K562 (cell line): ENCODE results near the gene PYGB. TPM values are rescaled to one million over a fixed set of nuclear protein-coding genes. Genes with fewer than 3 reads are reported as not detected.

Experiments
- ATAC-seq: fragments of 200-7000 bp; cut with Tn5 transposase; 3 replicates; pipeline ENCODE4 v1.9.1; 2020; ENCODE audit warnings: moderate library complexity
- BruUV-seq: library from RNA; stranded (reverse); fragments of 400-500 nt; replicated peaks from 2 replicates; lab custom pipeline; 2021; lab: Mats Ljungman, UMichigan
- CTCF ChIA-PET: fragments of 300-600 bp; formaldehyde crosslinking; extraction: SDS; loops from one replicate; lab custom pipeline; 2021; ENCODE audit warnings: low intra/inter-chr PET ratio; lab: Yijun Ruan, JAX
- POLR2A ChIA-PET: fragments of 300-600, 350-650 bp; sonication (Branson Sonifier 250); formaldehyde crosslinking; extraction: SDS; loops from one replicate; lab custom pipeline; 2021; ENCODE audit warnings: antibody characterized with exemption, inconsistent platforms; lab: Yijun Ruan, JAX
- DNase-seq, 4 experiments: peaks; one replicate each; pipeline versions ENCODE4 v3.0.0 to v3.0.0-alpha.2; 2011 to 2018; ENCODE audit warnings: low spot score in 3 of 4, mixed read lengths in 3 of 4; ENCODE audit errors: extremely low read depth in 1 of 4
- FAIRE-seq: peaks from 2 replicates; lab custom pipeline; 2011; peaks lifted over from hg19 to GRCh38; lab: Jason Lieb, UNC
- H2AFZ ChIP-seq: 2 replicates; pipeline ENCODE4 v1.6.0; 2011; ENCODE audit warnings: low read depth, low read length, control low read depth, inconsistent platforms
- H3K27ac ChIP-seq: fragments of 200-600 bp; 3 replicates; pipeline ENCODE4 v1.8.0; 2011; ENCODE audit warnings: low read depth, mild to moderate bottlenecking, control low read depth, inconsistent platforms, low read length, moderate library complexity, mixed read lengths; ENCODE audit errors: extremely low read depth
- H3K27me3 ChIP-seq, 2 experiments: fragments of 300-600 bp in 1 of 2; 2 replicates in 1 of 2; 3 replicates in 1 of 2; pipeline versions ENCODE4 v1.6.0 to v1.8.0; 2011; ENCODE audit warnings: inconsistent platforms in 2 of 2, low read length in 2 of 2, mild to moderate bottlenecking in 1 of 2, mixed read lengths in 1 of 2, moderate library complexity in 1 of 2; ENCODE audit not compliant: control insufficient read depth in 2 of 2, insufficient read depth in 2 of 2
- H3K36me3 ChIP-seq: fragments of 300-600 bp; 3 replicates; pipeline ENCODE4 v1.8.0; 2011; ENCODE audit warnings: mild to moderate bottlenecking, low read length, inconsistent platforms; ENCODE audit not compliant: control insufficient read depth, insufficient read depth
- H3K4me1 ChIP-seq, 2 experiments: fragments of 200-600 bp in 1 of 2; replicated peaks in 1 of 2; 2 replicates in 1 of 2; 3 replicates in 1 of 2; pipeline versions ENCODE4 v1.5.1 to v1.8.0; 2011; ENCODE audit warnings: inconsistent platforms in 2 of 2, low read length in 2 of 2, mild to moderate bottlenecking in 1 of 2, mixed read lengths in 1 of 2, moderate library complexity in 1 of 2; ENCODE audit not compliant: control insufficient read depth in 2 of 2, insufficient read depth in 2 of 2
- H3K4me2 ChIP-seq: 2 replicates; pipeline ENCODE4 v1.6.1; 2011; ENCODE audit warnings: low read length, control low read depth, inconsistent platforms, mixed read lengths; ENCODE audit not compliant: insufficient read depth
- H3K4me3 ChIP-seq: fragments of 200-600 bp; sonication (generic), shearing (Covaris generic); 2 replicates; pipeline ENCODE4 v1.5.1; 2016; ENCODE audit warnings: control low read depth, inconsistent platforms
- H3K79me2 ChIP-seq: fragments of 200-600 bp; 3 replicates; pipeline ENCODE4 v1.8.0; 2011; ENCODE audit warnings: low read length, inconsistent platforms; ENCODE audit not compliant: control insufficient read depth, insufficient read depth
- H3K9ac ChIP-seq, 2 experiments: 2 replicates each; pipeline versions ENCODE4 v1.6.0 to v1.6.1; 2011; ENCODE audit warnings: low read depth in 2 of 2, low read length in 2 of 2, control low read depth in 1 of 2, inconsistent platforms in 1 of 2, mild to moderate bottlenecking in 1 of 2, mixed read lengths in 1 of 2; ENCODE audit not compliant: insufficient read depth in 1 of 2
- H3K9me1 ChIP-seq: one replicate; pipeline ENCODE4 v1.6.0; 2011; ENCODE audit warnings: inconsistent platforms, mild to moderate bottlenecking, low read length, moderate library complexity; ENCODE audit not compliant: control insufficient read depth, insufficient read depth
- H3K9me3 ChIP-seq: replicated peaks from 2 replicates; pipeline ENCODE4 v1.5.1; 2011; ENCODE audit warnings: low read depth, low read length, inconsistent platforms; ENCODE audit not compliant: control insufficient read depth, insufficient read depth
- H4K20me1 ChIP-seq: replicated peaks from 2 replicates; pipeline ENCODE4 v1.6.1; 2011; ENCODE audit warnings: low read length, inconsistent platforms, mixed read lengths; ENCODE audit not compliant: control insufficient read depth, insufficient read depth
- BRCA1 ChIP-seq, 2 experiments: fragments of 450-650 bp in 1 of 2; sonication (generic) in 1 of 2; formaldehyde crosslinking in 1 of 2; IDR thresholded peaks; 2 replicates each; pipeline versions ENCODE4 v1.5.0 to v1.6.1; 2017 to 2020; ENCODE audit warnings: mild to moderate bottlenecking in 1 of 2, missing genetic modification reagents in 1 of 2
- BRF1 ChIP-seq: IDR thresholded peaks from 3 replicates; pipeline ENCODE4 v1.6.1; 2011; ENCODE audit warnings: borderline replicate concordance, mild to moderate bottlenecking; ENCODE audit not compliant: insufficient read length; ENCODE audit errors: extremely low read depth
- CREB1 ChIP-seq, 2 experiments: sonication (generic) in 1 of 2; formaldehyde crosslinking in 1 of 2; IDR thresholded peaks; 2 replicates each; pipeline versions ENCODE4 v1.6.1 to v1.8.0; 2012 to 2022; ENCODE audit warnings: inconsistent platforms in 1 of 2, mild to moderate bottlenecking in 1 of 2, missing genetic modification reagents in 1 of 2, moderate library complexity in 1 of 2
- ELK1 ChIP-seq: sonication (generic); formaldehyde crosslinking; IDR thresholded peaks from 2 replicates; pipeline ENCODE4 v1.8.1; 2022; ENCODE audit warnings: missing genetic modification reagents
- HES1 ChIP-seq: fragments of 450-650 bp; IDR thresholded peaks from 2 replicates; pipeline ENCODE4 v1.6.1; 2016; ENCODE audit warnings: low read depth, mild to moderate bottlenecking, moderate library complexity
- JUNB ChIP-seq: fragments of 450-650 bp; formaldehyde crosslinking; conservative IDR thresholded peaks from 2 replicates; pipeline ENCODE4 v1.4.0; 2020; ENCODE audit warnings: mild to moderate bottlenecking
- PYGO2 ChIP-seq: fragments of 450-650 bp; IDR thresholded peaks from 2 replicates; pipeline ENCODE4 v1.6.1; 2016; ENCODE audit warnings: mild to moderate bottlenecking, missing genetic modification characterization, moderate library complexity, missing compliant biosample characterization
- XRCC3 ChIP-seq: fragments of 450-650 bp; IDR thresholded peaks from 2 replicates; pipeline ENCODE4 v1.6.1; 2017; ENCODE audit warnings: mild to moderate bottlenecking, moderate library complexity
- WGBS: fragments of 100-300 bp; shearing (Covaris generic); methylation state at CpG from one replicate; pipeline ENCODE4 v1.1.6; 2016; ENCODE audit warnings: low coverage, mixed read lengths; ENCODE audit not compliant: insufficient coverage; ENCODE audit errors: missing lambda C conversion rate; 5-methylcytosine and 5-hydroxymethylcytosine counted together
- in situ Hi-C: fragments of 300-500 bp; cut with MboI; formaldehyde crosslinking; loops from 4 replicates; pipeline ENCODE4 v1.15.0; 2018; ENCODE audit warnings: inconsistent platforms, mixed read lengths
- intact Hi-C: fragments of 100-400 bp; cut with micrococcal nuclease; formaldehyde crosslinking; loops from 2 replicates; pipeline ENCODE4 v1.14.2; 2022
- polyA plus RNA-seq, 8 experiments: library from polyadenylated mRNA; depleted of rRNA in 4 of 8; stranded (reverse) in 5 of 8; unstranded in 3 of 8; fragments of >200 nt; fragmentation: Nextera tagmentation in 2 of 8; fragmentation: Illumina TruSeq in 1 of 8; extraction: Ambion mirVana in 2 of 8; extraction: Trizol in 1 of 8; gene quantifications; 2 replicates each; pipeline versions ENCODE4 v1.2.1 to v1.2.3, GENCODE V29; 2011 to 2014; ENCODE audit warnings: inconsistent platforms in 1 of 8, missing spikeins in 1 of 8
- total RNA-seq, 7 experiments: library from RNA; depleted of rRNA in 6 of 7; stranded (reverse); fragments of >200 nt in 6 of 7; fragmentation: Illumina TruSeq in 2 of 7; extraction: Trizol in 2 of 7; gene quantifications; 2 replicates each; pipeline versions ENCODE4 v1.2.1 to v1.2.3, GENCODE V29; 2011 to 2021; ENCODE audit warnings: low replicate concordance in 1 of 7

Gene PYGB
- total and polyA plus RNA-seq, 9 of the 15 experiments (the other 6 are each of a cell fraction or from before 2014, with no cell fraction given), result 0.34 to 18.0 (median 9.8) TPM

GRCh38 chr20:25304025-25304549 lies 56.2 kb downstream of the PYGB start:
- no peak for FAIRE-seq
- BruUV-seq, result no TSS peak
- TF ChIP-seq XRCC3 (no peak), BRCA1 (IDR thresholded peaks at IDR 0.05) (no peak), BRCA1 (CRISPR knock-in tag; IDR thresholded peaks at IDR 0.05) (no peak), HES1 (no peak), CREB1 (IDR thresholded peaks at IDR 0.05) (no peak), CREB1 (CRISPR knock-in tag; IDR thresholded peaks at IDR 0.05) (no peak), ELK1 (CRISPR knock-in tag) (no peak), JUNB (CRISPR knock-in tag) (no peak), BRF1 (no peak), PYGO2 (tag) (no peak)
- TF ChIP-seq, all 486 proteins: peak for 0
- H3K9me1 ChIP-seq, result no peaks in the 10 kb centered on the region
- in situ Hi-C loops (no loop called here), intact Hi-C loops (no loop called here)
- no peaks in the 10 kb centered on the region for H3K79me2 ChIP-seq
- no peaks in the 10 kb centered on the region for H3K9me3 ChIP-seq
- no peak overlapping the region for H3K27ac ChIP-seq
- DNase-seq (no peak), ATAC-seq (no peak)
- WGBS, result 87% methylated on average over 6 of the region's 11 CpGs
- ChIA-PET CTCF (no interaction called here), POLR2A (no interaction called here)
- H4K20me1 ChIP-seq, result no peaks in the 10 kb centered on the region
- H3K4me2 ChIP-seq, result no peak overlapping the region
- peaks cover 9 to 19% of the 10 kb centered on the region in 2 experiments for H3K4me1 ChIP-seq
- peaks cover 12% of the 10 kb centered on the region; the same call in 2 of the 3 replicates for H3K36me3 ChIP-seq
- no peaks in the 10 kb centered on the region for H3K27me3 ChIP-seq
- no peak overlapping the region for H2AFZ ChIP-seq
- no peak overlapping the region for H3K9ac ChIP-seq
- no peak overlapping the region for H3K4me3 ChIP-seq
